IMR-90 (cell line): ENCODE data around the gene SPACDR. TPM values are rescaled to one million over a fixed set of nuclear protein-coding genes. Genes with fewer than 3 reads are reported as not detected.

Source experiments
- ATAC-seq: fragments of 200-7000 bp; cut with Tn5 transposase; 2 replicates; pipeline ENCODE4 v1.9.1; 2020; ENCODE audit warnings: low read depth, mild to moderate bottlenecking, moderate library complexity
- BruUV-seq: library from RNA; stranded (reverse); fragments of 400-500 nt; replicated peaks from 2 replicates; lab custom pipeline; 2021; lab: Mats Ljungman, UMichigan
- CTCF ChIA-PET: fragments of 300-600 bp; formaldehyde crosslinking; extraction: SDS; loops from one replicate; lab custom pipeline; 2021; ENCODE audit warnings: antibody characterized with exemption; lab: Yijun Ruan, JAX
- POLR2A ChIA-PET: fragments of 300-600 bp; sonication (Branson Sonifier 250); formaldehyde crosslinking; loops from one replicate; lab custom pipeline; 2022; ENCODE audit warnings: antibody characterized with exemption; ENCODE audit not compliant: unreplicated experiment; lab: Charles Lee
- DNase-seq: peaks from one replicate; pipeline ENCODE4 v3.0.0; 2013
- H2AFZ ChIP-seq: replicated peaks from 2 replicates; pipeline ENCODE3; 2013; ENCODE audit warnings: low read length, mild to moderate bottlenecking; ENCODE audit not compliant: poor library complexity
- H2AK5ac ChIP-seq: 2 replicates; pipeline ENCODE4 v1.6.1; 2013; ENCODE audit warnings: low read depth, low read length, inconsistent platforms
- H2AK9ac ChIP-seq: replicated peaks from 2 replicates; pipeline ENCODE3; 2013; ENCODE audit warnings: mild to moderate bottlenecking, low read depth, low read length, moderate library complexity; ENCODE audit not compliant: poor library complexity
- H2BK120ac ChIP-seq: 2 replicates; pipeline ENCODE4 v1.6.1; 2013; ENCODE audit warnings: low read depth, low read length, inconsistent platforms
- H2BK15ac ChIP-seq: 3 replicates; pipeline ENCODE4 v1.6.1; 2013; ENCODE audit warnings: low read depth, low read length, inconsistent platforms
- H2BK20ac ChIP-seq: 2 replicates; pipeline ENCODE4 v1.6.1; 2013; ENCODE audit warnings: low read depth, mild to moderate bottlenecking, inconsistent platforms, low read length, moderate library complexity
- H2BK5ac ChIP-seq: 2 replicates; pipeline ENCODE4 v1.6.1; 2013; ENCODE audit warnings: mild to moderate bottlenecking, low read depth, low read length, inconsistent platforms; ENCODE audit not compliant: poor library complexity, severe bottlenecking
- H3K14ac ChIP-seq: replicated peaks from 2 replicates; pipeline ENCODE4 v1.6.1; 2013; ENCODE audit warnings: low read depth, low read length, inconsistent platforms
- H3K18ac ChIP-seq: 2 replicates; pipeline ENCODE4 v1.6.1; 2013; ENCODE audit warnings: low read depth, low read length, control low read depth
- H3K23ac ChIP-seq: 2 replicates; pipeline ENCODE4 v1.6.1; 2013; ENCODE audit warnings: low read depth, low read length, inconsistent platforms
- H3K27ac ChIP-seq: 2 replicates; pipeline ENCODE4 v1.5.1; 2013; ENCODE audit warnings: mild to moderate bottlenecking, control low read depth, low read length; ENCODE audit not compliant: insufficient read depth
- H3K27me3 ChIP-seq: 2 replicates; pipeline ENCODE4 v1.6.1; 2013; ENCODE audit warnings: low read length; ENCODE audit not compliant: control insufficient read depth, insufficient read depth
- H3K36me3 ChIP-seq: 2 replicates; pipeline ENCODE4 v1.6.1; 2013; ENCODE audit warnings: low read length, mixed read lengths; ENCODE audit not compliant: control insufficient read depth, insufficient read depth
- H3K4ac ChIP-seq: 2 replicates; pipeline ENCODE4 v1.6.1; 2013; ENCODE audit warnings: low read depth, low read length, inconsistent platforms
- H3K4me1 ChIP-seq: 2 replicates; pipeline ENCODE4 v1.6.1; 2013; ENCODE audit warnings: low read length, mixed read lengths; ENCODE audit not compliant: control insufficient read depth, insufficient read depth
- H3K4me2 ChIP-seq: 2 replicates; pipeline ENCODE4 v1.6.1; 2013; ENCODE audit warnings: low read depth, mild to moderate bottlenecking, control low read depth, low read length, moderate library complexity
- H3K4me3 ChIP-seq: 2 replicates; pipeline ENCODE4 v1.5.1; 2013; ENCODE audit warnings: low read depth, mild to moderate bottlenecking, control low read depth, low read length, moderate library complexity; ENCODE audit not compliant: insufficient read depth
- H3K56ac ChIP-seq: 2 replicates; pipeline ENCODE4 v1.6.1; 2013; ENCODE audit warnings: low read length, inconsistent platforms; ENCODE audit not compliant: insufficient read depth; ENCODE audit errors: extremely low read depth
- H3K79me1 ChIP-seq, 2 experiments: 2 replicates each; pipeline ENCODE4 v1.6.1; 2013; ENCODE audit warnings: low read length in 2 of 2, inconsistent platforms in 1 of 2, low read depth in 1 of 2
- H3K9ac ChIP-seq: 2 replicates; pipeline ENCODE4 v1.6.1; 2013; ENCODE audit warnings: low read depth, low read length, control low read depth
- H3K9me1 ChIP-seq: 2 replicates; pipeline ENCODE4 v1.6.1; 2013; ENCODE audit warnings: low read length, inconsistent platforms; ENCODE audit not compliant: insufficient read depth
- H3K9me3 ChIP-seq: 2 replicates; pipeline ENCODE4 v1.6.1; 2013; ENCODE audit warnings: low read length; ENCODE audit not compliant: control insufficient read depth, insufficient read depth
- H4K20me1 ChIP-seq: 2 replicates; pipeline ENCODE4 v1.6.1; 2013; ENCODE audit warnings: low read length, inconsistent platforms; ENCODE audit not compliant: insufficient read depth
- H4K5ac ChIP-seq: 2 replicates; pipeline ENCODE4 v1.6.1; 2013; ENCODE audit warnings: mild to moderate bottlenecking, low read depth, low read length, control low read depth
- H4K8ac ChIP-seq, 2 experiments: 2 replicates each; pipeline ENCODE4 v1.6.1; 2013; ENCODE audit warnings: low read depth in 2 of 2, low read length in 2 of 2, control low read depth in 1 of 2, inconsistent platforms in 1 of 2
- H4K91ac ChIP-seq: 2 replicates; pipeline ENCODE4 v1.6.1; 2013; ENCODE audit warnings: low read depth, low read length, inconsistent platforms; ENCODE audit not compliant: insufficient read depth
- BHLHE40 ChIP-seq: fragments of 150-350 bp; IDR thresholded peaks from 2 replicates; pipeline ENCODE4 v1.6.1; 2016; ENCODE audit warnings: mild to moderate bottlenecking, low read depth, low read length
- CEBPB ChIP-seq: IDR thresholded peaks from 2 replicates; pipeline ENCODE4 v1.6.1; 2012; ENCODE audit warnings: low read depth, low read length, improper control_type of control experiment
- FOS ChIP-seq: fragments of 150-350 bp; IDR thresholded peaks from 2 replicates; pipeline ENCODE4 v1.6.1; 2016; ENCODE audit warnings: low read depth, low read length
- RAD21 ChIP-seq: IDR thresholded peaks from 2 replicates; pipeline ENCODE4 v1.6.1; 2012; ENCODE audit warnings: low read length, improper control_type of control experiment
- RCOR1 ChIP-seq: IDR thresholded peaks from 2 replicates; pipeline ENCODE4 v1.6.1; 2012; ENCODE audit warnings: mild to moderate bottlenecking, low read length, improper control_type of control experiment; ENCODE audit not compliant: insufficient replicate concordance
- WGBS, 2 experiments: methylation state at CpG; one replicate each; pipeline versions ENCODE4 v1.1.5 to v1.1.7; 2013; ENCODE audit warnings: missing lambda C conversion rate in 2 of 2; ENCODE audit not compliant: insufficient read length in 1 of 2; ENCODE audit errors: extremely low coverage in 2 of 2; 5-methylcytosine and 5-hydroxymethylcytosine counted together
- dilution Hi-C: fragments of 300-500 bp; cut with HindIII; formaldehyde crosslinking; loops from one replicate; pipeline ENCODE4 v1.14.3; 2018; ENCODE audit warnings: low sequenced_read_pairs; ENCODE audit not compliant: unreplicated experiment
- in situ Hi-C: fragments of 300-500 bp; cut with MboI; formaldehyde crosslinking; loops from 3 replicates; pipeline ENCODE4 v1.14.3; 2019; ENCODE audit warnings: low sequenced_read_pairs, inconsistent platforms, mixed read lengths
- intact Hi-C: fragments of 100-400 bp; cut with micrococcal nuclease; formaldehyde crosslinking; loops from 2 replicates; pipeline ENCODE4 v1.10.0; 2022
- polyA plus RNA-seq, 3 experiments: library from polyadenylated mRNA; depleted of rRNA; stranded (reverse); fragments of >200 nt; gene quantifications; 2 replicates each; pipeline ENCODE4 v1.2.3, GENCODE V29; 2012; ENCODE audit warnings: low replicate concordance in 1 of 3
- total RNA-seq: library from RNA; depleted of rRNA; stranded (reverse); fragments of >200 nt; gene quantifications from 2 replicates; pipeline ENCODE4 v1.2.3, GENCODE V29; 2012

The SPACDR gene
- total and polyA plus RNA-seq, 2 of the 4 experiments (the other 2 are of a cell fraction): 0.54 to 2.1 TPM

GRCh38 chr7:100435401-100436304, 28.4 kb downstream of the SPACDR start:
- Histone ChIP-seq H3K27ac (peak overlapping the region; percentile 86), H3K9me1 (peaks cover 13% of the 10 kb centered on the region), H3K23ac (peak overlapping the region; percentile 91), H3K4me2 (peak overlapping the region; percentile 95), H2BK120ac (peak overlapping the region; percentile 49; the same call in 1 of the 2 replicates), H2AK5ac (peak overlapping the region; percentile 86), H3K56ac (0 out of 2 replicates have a peak overlapping the region, but pooled peaks have one; percentile 58), H2AFZ (peak overlapping the region; percentile 92), H2BK5ac (peak overlapping the region; percentile 81), H3K79me1 (peaks cover 15 to 51% of the 10 kb centered on the region in 2 experiments), H3K18ac (peak overlapping the region; percentile 10; the same call in 1 of the 2 replicates), H4K20me1 (peaks cover 7% of the 10 kb centered on the region), H3K9me3 (no peaks in the 10 kb centered on the region), H4K8ac (peak overlapping the region; percentile 27 to 85), H3K4me1 (peaks cover 13% of the 10 kb centered on the region), H3K14ac (peak overlapping the region; percentile 88), H2BK15ac (no peak overlapping the region), H4K5ac (peak overlapping the region; percentile 46; the same call in 1 of the 2 replicates), H3K9ac (peak overlapping the region; percentile 79), H2AK9ac (peak overlapping the region; percentile 99), H3K4me3 (peak overlapping the region; percentile 68), H2BK20ac (no peak overlapping the region), H3K4ac (peak overlapping the region; percentile 91), H3K36me3 (peaks cover 28% of the 10 kb centered on the region), H4K91ac (peak overlapping the region; percentile 66; the same call in 1 of the 2 replicates), H3K27me3 (no peaks in the 10 kb centered on the region)
- no peak for DNase-seq
- POLR2A ChIA-PET: no interaction called here
- CTCF ChIA-PET: no interaction called here
- peak; percentile 33 for ATAC-seq
- TF ChIP-seq CEBPB: no peak
- TF ChIP-seq BHLHE40: peak; percentile 29; the same call in 1 of the 2 replicates
- TF ChIP-seq FOS: no peak
- TF ChIP-seq RCOR1: no peak
- no peak for TF ChIP-seq RAD21
- BruUV-seq: no TSS peak
- dilution Hi-C loops: no loop called here
- WGBS, 2 experiments: 7% methylated on average over 41 of the region's 81 CpGs; no CpG with 5 or more reads in 1 of the 2 experiments
- intact Hi-C loops: no loop called here
- in situ Hi-C loops: loop anchor here (25.0 kb wide), 1 partner anchor 677 kb away; no protein-coding TSS in a partner anchor
